Measurements from ENCODE around the gene C15orf62.

Gene C15orf62

DNA sequence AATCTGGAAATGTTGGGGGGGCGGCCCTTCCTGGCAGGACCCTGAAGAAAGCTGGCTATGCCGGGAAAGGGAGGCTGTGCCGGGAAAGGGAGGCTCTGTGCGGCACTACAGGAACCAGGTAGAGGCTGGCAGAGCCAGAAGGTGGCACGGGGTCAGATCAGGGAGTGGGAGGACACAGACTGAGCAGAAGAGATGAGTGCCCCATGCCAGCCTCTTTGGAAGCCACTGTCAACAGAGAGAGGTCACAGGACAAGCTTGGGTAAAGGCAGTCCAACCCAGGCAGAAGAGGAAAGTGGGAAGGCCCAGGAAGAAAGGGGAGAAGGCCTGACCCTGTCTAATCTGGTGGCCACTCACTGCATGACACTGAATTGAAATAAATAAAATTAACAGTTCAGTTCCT, 1.5 kb downstream of the C15orf62 start:
- TF ChIP-seq, protein P1, sequence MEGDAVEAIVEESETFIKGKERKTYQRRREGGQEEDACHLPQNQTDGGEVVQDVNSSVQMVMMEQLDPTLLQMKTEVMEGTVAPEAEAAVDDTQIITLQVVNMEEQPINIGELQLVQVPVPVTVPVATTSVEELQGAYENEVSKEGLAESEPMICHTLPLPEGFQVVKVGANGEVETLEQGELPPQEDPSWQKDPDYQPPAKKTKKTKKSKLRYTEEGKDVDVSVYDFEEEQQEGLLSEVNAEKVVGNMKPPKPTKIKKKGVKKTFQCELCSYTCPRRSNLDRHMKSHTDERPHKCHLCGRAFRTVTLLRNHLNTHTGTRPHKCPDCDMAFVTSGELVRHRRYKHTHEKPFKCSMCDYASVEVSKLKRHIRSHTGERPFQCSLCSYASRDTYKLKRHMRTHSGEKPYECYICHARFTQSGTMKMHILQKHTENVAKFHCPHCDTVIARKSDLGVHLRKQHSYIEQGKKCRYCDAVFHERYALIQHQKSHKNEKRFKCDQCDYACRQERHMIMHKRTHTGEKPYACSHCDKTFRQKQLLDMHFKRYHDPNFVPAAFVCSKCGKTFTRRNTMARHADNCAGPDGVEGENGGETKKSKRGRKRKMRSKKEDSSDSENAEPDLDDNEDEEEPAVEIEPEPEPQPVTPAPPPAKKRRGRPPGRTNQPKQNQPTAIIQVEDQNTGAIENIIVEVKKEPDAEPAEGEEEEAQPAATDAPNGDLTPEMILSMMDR (conservative IDR thresholded peaks at IDR 0.05; ENCODE audit: low read depth, low read length), result no peak
- H3K4me3 ChIP-seq (ENCODE audit: low read depth, low read length), result no peak overlapping the region
- no peak for DNase-seq (ENCODE audit: low read depth)

DNA sequence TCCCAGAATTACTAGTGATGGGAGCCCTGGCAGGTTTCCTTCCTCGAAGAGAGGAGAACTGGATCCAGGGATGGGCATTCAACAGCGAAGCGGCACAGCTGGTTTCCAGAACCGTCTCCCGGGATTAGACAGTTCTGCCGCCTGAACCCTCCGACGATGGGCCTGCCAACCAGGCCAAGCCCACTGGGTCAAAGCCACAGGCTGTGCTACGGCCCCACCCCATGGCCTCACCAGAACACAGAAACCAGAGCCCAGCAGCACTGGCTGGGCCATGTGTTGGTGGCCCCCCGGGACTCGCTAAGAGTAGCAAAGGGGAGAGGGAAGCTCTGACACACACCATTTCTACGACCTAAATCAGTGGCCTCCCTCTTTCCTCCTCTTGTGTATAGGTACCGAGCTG, 2.2 kb downstream of the C15orf62 start:
- no peak for DNase-seq (ENCODE audit: low read depth)
- no peak overlapping the region for H3K4me3 ChIP-seq (ENCODE audit: low read depth, low read length)
- TF ChIP-seq, protein P1 (conservative IDR thresholded peaks at IDR 0.05; ENCODE audit: low read depth, low read length), result no peak

DNA sequence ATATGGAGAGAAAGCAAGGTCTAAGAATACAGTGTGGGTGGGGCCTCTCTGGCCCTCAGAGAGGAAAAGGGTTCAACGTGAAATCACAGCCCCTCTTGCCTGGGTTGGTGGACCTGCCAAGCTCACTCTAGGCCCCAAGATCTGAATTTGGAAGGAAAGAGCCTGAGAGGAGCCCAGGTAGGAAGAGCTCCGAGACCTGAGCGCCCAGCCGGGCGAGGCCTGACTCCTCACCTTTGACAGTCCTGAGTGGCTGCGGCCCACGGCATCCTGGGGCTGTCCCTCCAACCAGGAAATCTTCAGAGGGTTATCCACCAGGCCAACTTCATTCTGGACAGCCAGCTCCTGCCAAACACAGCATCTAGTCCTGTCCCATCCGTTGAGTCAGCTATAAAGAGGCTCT, 3.7 kb downstream of the C15orf62 start:
- H3K4me3 ChIP-seq (ENCODE audit: low read depth, low read length), result no peak overlapping the region
- TF ChIP-seq, protein P1 (conservative IDR thresholded peaks at IDR 0.05; ENCODE audit: low read depth, low read length), result no peak
- DNase-seq (ENCODE audit: low read depth), result no peak

DNA sequence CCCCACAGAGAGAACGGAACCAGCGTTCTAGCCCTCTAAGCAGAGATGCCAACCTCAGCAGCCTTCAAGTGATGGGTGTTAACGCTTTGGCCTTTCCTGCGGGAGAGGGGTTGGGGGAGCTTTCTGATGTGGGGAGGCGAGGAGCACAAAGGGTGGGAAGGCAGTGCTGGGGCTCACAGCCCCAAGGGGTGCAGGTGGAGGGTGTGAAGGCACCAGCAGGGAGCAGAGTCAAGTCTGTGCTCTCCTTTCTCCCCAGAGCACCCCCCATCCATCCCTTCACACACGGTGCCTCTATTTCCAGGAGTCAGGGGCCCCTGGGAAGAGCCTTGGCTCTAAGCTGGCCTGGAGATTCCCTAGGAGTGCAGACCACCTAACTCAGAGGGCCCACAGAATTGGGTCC, 4.1 kb downstream of the C15orf62 start:
- TF ChIP-seq, protein P1 (conservative IDR thresholded peaks at IDR 0.05; ENCODE audit: low read depth, low read length), result no peak
- DNase-seq (ENCODE audit: low read depth), result no peak
- no peak overlapping the region for H3K4me3 ChIP-seq (ENCODE audit: low read depth, low read length)

DNA sequence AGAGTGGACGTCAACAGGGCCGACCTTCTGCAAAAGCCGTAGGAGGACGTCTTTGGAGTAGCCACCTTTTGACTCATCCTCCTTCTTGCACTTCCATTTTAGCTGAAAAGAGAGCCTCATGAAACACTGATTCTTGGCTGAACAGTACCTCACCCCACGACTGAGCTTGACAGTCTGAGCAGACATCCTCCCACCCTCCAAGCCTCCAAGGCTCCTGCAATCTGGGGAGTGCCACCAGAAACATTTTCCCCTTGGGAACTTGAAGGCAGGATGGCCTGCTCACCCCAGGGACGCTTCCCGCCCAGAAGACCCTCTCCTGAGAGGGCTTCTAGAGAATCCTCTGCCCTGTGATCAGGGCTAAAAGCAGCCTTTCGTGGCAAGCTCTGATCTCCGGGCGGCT, 5.2 kb downstream of the C15orf62 start:
- TF ChIP-seq, protein P1 (conservative IDR thresholded peaks at IDR 0.05; ENCODE audit: low read depth, low read length), result no peak
- H3K4me3 ChIP-seq (ENCODE audit: low read depth, low read length), result no peak overlapping the region
- no peak for DNase-seq (ENCODE audit: low read depth)

DNA sequence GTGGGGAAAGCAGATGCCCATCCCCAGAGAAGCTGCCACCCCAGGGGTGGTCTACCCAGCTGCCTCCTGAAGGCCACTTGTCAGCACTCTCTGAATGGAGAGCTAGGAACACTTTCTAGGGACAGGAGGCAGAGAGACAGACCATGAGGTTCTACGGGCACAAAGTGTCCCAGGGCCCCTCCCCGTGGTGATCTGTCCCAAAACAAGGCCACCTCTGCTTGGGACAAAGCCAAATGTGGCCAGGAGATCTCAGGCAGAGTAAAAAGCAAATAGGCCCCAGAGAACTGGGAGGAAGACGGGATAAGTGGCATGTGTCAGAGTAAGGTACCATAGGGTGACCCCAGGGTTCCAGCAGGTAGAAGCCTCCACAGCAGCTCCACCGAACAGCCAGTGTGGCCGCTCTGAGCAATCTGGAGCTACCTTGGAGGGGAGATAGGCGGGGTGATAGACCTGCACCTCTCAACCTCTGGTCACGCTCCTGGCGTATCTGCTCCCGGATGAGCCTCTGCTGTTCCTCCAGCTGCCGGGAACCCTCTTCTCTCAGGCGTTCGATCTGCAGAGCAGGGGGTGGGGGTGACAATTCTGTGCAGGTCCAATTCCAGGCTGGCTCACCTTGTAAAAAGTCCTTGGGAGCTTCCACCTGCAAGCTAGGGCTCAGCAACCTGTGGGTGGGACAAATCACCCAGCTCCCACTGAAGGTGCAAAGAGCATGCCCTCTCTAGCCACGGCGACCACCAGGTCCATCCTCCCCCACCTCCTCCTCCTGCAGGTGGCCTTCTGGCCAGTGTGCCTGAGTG, 6.2 kb downstream of the C15orf62 start:
- TF ChIP-seq, protein P1 (conservative IDR thresholded peaks at IDR 0.05; ENCODE audit: low read depth, low read length), result no peak
- DNase-seq (ENCODE audit: low read depth), result no peak
- no peak overlapping the region for H3K4me3 ChIP-seq (ENCODE audit: low read depth, low read length)

DNA sequence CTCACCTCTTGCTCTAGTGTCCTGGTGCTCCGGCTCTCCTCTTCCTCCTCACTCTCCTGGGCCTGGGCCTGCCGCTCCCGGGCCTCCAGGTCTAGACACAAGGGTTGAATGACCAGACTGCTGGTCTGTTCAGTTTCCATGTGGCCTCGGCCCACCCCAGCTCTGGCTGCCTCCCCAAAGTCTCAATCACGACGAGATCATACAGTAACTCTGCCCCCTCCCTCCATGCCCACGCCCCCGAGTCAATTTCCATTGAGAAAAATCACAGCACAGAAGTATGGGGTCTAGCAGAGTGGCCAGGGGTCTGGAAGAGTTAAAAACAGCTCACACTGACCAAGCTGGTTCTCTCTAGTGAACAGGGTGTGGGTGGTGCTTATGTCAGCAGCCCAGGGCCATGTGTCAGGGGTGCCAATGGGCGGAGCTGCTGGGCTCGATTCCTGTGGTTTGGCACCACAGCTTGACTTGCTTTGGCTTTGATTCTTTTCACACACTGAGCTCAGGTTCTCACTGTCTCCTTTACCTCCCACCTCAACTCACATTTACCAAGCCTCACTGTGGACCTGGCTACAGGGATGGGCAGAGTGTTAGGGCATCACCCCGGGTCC, 6.9 kb downstream of the C15orf62 start:
- peak; percentile 39 for DNase-seq (ENCODE audit: low read depth)
- TF ChIP-seq, protein P1 (conservative IDR thresholded peaks at IDR 0.05; ENCODE audit: low read depth, low read length), result no peak

More for the DNA sequence above, 6.9 kb downstream of the C15orf62 start:
- H3K4me3 ChIP-seq (ENCODE audit: low read depth, low read length), result no peak overlapping the region
